ENCODE data around the gene SLC4A5.
A peak's percentile ranks its signal among the peaks of the same experiment; 100 is the strongest.

The SLC4A5 gene

DNA sequence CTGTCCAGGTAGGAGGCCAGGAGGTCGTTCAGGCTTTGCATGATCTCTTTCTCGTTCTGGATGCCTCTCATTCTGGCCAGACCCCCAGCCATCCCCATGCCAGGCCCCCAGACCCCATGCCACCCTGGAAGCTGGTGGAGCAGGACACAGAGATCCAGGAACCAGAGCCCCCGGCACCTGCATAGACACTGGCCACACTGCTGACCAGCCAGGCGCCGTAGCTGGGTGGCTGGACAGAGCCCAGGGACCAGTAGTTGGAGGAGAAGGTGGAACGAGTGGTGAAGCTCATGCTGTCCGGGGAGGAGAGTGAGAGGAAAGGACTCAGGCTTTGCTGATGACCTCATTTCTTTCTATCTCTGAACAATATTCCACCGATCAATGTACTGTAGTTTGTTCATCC is 35.5 kb downstream of the SLC4A5 start:
- DNase-seq = no peak

DNA sequence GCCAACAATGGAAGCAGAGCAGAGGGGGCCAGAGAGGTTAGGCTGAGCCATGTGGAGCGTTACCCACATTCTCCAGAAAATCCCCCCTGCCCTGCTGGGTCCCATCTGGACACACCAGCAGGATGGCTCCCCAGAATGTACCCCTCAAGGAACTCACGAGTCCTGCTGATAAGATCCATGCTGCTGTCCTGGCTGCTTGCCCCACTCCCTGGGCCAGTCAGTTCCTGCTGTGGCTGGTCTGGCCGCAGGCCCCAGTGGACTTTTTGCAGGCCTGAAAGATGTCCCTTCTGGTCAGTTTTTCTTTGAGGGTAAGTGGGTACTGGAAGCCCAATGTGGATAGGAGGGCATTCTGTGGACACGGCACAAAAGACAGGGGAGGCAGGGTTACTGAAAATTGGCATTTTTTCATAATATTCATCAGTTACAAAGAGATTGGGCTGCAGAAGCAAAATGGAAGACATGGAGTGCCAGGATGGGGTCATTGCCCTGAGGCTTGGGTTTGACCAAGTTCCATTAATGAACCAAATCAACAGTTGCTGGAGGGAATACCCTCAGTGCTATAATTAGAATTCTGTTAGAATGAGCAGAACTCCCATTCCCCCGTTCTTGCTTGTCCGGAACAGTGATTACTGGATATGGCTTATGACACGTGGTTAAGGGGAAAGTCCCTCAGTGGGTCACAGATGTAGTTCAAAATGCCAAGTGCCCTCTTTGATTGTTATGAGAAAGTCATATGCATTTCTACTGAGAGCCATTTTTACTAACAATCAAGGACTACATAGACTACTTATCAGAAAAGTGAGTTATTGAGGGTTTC is 38.7 kb downstream of the SLC4A5 start:
- DNase-seq = no peak

DNA sequence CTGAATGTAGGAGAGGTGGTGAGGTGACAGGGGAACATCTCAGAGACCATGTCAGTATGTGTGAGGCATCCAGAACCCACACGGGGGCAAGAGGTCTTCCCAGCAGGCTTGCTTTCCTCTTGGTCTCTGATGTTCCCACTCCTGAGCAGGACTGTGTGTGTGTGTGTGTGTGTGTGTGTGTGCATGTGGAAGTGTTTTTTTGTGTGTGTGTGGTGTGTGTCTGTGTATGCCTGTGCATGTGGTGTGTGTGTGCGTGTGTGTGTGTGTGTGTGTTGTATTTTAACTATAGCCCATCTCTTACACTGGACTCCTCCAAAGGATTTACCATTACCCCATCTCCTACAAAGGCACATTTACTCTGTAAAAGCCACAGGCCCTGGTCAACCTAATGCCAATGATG is 40.4 kb downstream of the SLC4A5 start:
- DNase-seq = no peak

DNA sequence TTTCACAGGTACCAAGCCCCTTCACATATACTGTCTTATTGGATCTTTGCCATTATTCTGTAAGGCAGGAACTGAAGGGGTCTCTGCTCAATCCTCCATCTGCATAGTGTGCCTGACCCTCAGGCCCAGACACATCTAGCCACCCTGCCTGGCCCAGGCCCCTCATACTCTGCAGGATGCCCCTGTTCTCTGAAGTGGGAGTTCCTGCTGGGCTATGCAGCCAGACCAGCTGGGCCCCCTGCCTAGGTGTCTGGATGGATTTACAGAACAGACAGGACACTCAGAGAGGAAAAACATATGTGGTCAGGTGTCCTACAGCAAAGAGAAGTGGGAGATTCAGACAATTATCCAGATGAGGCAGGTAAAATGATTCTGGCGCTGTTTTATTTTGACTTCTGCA is 42.0 kb downstream of the SLC4A5 start:
- DNase-seq = no peak

DNA sequence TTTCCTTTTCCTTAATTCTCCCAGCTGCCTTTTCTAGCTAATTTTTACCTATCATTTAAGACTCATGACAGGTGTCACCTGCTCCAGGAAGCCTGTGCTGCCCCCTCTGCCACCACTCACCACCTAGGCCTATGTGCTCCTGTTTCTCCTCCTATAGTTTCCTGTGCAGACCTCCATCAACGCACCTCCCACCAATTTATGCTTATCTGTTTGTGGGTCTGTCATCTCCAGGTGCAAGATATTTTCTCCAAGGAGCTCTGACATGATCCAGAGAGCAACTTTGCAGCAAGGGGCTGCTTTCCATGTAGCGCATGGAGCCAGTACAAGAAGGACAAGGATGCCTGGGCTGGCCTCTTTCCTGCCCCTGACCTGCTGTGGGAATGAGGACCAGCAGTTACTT is 42.7 kb downstream of the SLC4A5 start:
- no peak for DNase-seq

DNA sequence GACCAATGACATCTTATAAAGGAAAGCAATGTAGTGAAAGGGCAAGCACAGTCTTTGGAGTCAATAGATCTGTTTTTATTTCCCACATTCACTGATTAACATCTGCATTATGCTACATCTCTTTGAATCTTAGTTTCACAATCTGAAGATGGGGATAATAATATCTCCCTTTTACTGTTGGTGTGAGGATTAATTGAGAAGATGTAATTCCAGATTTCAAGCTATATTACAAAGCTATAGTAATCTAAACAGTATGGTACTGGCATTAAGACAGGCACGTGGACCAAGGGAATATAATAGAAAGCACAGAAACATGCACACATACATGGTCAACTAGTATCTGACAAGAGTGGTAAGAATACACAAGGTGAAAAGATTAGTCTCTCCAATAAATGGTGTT is 45.3 kb downstream of the SLC4A5 start:
- DNase-seq = no peak

DNA sequence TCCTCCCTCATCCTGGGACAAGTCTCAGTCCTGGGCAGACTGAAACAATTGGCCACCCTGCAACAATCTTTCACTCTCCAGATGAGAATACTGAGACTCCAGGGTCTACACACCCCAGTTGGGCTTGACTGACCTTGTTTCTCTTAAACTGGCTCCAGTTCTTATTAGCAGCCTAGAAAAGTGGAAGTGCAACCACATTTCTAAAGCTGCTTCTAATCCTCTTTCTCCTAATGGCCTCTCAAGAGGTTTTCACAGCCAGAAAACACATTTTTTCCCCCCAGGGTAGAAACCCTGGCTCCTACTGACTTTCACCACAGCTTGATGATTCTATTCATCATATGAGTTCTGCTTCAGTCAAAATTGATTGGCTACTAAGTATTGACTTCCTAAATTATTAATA is 45.8 kb downstream of the SLC4A5 start:
- no peak for DNase-seq

DNA sequence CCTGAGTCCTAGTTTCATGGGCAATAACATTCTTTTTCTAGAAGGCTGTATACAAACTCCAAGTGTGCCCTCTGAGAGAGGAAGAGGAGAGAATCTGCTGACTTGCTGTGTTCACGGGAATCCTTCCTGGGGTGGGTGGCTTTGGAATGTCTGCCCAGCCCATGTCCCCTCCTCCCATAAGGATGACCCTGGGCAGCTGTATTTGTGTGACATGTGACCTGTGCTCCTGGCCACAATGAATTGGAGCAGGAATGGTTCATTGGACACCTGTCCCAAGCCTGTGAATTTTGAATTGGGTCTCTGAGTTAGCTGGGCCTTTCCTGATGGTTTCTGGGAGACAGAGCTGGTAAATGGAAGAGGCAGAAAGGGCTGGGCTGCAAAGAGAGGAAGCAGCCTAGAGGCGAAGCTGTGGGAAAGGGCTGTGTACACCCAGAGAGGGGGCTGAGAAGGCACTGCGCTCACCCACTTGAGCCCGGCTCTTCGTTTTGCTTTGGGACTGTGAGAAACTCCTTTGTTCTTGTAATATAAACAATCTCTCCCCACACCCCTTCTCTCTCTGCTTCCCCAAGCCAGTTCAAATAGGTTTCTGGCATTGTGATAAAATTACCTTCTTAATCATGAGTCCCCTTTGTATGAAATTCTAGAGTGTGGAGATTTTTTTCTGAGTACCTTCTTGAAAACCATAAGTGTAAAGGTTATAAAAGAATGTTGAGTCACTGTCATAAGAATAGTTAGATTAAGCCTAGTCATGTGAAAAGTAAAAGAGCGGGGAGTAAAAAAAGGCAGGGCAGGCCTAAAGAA is 49.8 kb downstream of the SLC4A5 start:
- DNase-seq = no peak

DNA sequence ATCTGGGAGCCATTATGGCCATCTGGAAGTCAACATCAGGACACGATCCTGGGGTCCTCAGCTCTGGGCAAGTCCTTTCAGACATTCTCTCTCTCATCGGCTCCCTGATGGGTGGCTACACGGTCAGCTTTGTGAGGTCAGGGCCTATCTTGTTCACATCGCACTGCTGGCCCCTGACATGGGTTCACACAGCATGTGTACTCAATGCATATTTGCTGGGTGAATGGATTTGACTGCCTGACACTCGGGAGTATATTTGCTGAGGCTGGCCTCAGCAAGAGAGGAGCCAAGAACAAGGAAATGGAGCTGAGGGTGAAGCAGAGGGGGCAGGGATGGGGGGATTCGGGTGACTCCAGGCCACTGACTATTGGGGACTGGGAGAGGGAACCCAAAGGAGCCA is 50.5 kb downstream of the SLC4A5 start:
- DNase-seq = no peak

DNA sequence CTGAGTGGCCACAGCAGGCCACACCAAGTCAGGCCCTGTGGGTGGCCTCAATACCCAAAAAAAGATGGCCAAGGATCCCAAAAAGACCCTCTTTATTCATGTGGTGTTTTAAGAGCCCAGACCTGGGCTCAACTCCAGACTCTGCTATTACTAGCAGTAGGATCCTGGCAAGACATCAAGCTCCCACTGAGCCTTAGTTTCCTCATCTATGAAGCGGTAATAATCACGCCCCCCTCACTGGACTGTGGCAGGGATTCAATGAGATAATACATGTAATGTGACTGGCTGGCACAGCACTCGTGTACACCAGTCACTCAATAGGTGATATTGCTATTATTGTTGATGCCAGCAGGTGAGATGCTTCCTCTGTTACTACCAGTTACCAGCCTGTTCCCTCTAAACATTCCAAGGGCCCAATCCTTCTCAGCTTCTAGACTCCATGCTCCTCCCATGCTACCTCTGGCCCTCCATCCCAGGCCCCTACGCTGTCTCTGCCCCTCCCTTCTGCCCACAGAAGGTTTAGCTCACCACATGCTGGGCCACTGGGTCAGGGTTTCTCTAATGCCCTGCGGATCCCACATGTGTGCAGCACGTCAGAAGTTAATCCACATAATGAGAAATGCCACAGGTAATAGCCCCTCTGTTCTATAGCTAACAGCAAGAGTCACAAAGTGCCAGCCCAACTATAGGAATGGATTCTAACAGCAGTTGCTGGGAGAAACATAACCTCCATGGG is 51.2 kb downstream of the SLC4A5 start:
- no peak for DNase-seq

DNA sequence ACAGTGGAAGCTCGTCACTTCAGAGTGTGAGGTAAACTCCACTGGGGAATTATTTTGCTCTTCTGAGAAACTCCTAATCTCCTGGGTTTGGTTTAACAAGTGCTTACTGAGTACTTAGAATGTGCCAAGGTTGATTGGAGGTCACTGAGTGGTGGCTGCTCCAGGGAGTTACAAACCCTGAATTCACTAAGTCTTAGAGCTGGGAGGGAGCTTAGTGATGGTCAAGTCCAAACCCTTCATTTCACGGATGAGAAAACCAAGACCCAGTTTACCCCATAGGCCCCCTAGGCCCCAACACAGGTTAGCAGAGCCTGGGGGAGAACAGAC is 52.0 kb downstream of the SLC4A5 start:
- no peak for DNase-seq

DNA sequence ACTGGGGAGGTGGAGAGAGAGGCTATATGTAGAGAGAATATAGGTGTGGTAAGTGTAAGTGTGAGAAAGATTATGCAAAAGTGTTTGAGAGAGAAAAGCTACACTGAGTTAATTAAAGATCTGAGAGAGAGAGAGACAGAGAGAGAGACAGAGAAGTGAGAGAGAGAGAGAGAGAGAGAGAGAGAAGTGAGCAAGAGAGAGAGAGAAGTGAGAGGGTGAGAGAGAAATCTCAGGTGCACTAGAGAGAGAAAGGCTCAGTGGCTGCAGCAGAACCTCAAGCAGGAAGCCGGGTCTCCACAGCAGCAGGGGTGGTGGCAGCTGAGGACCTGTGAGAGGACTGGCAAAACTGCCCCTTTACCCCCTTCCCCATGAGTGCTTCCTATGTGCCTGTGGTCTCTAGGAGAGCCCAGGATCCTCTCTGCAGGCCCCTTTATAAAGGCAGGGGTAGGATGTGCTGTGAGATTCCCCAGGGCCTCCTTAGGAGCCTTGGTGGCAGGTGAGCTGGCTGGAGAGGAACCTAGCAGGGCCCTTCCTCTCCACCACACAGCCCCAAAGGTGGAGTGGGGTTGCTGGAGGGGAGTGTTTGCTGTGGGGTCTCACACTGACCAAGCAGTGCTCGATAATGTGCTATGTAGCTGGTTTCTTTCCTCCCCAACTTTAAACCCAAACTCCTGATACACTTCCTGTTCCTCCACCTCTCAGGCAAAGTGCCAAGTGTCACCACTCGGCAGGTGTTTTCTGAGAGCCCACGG is 52.6 kb downstream of the SLC4A5 start:
- DNase-seq = peak; percentile 17 to 77 (median 42)

DNA sequence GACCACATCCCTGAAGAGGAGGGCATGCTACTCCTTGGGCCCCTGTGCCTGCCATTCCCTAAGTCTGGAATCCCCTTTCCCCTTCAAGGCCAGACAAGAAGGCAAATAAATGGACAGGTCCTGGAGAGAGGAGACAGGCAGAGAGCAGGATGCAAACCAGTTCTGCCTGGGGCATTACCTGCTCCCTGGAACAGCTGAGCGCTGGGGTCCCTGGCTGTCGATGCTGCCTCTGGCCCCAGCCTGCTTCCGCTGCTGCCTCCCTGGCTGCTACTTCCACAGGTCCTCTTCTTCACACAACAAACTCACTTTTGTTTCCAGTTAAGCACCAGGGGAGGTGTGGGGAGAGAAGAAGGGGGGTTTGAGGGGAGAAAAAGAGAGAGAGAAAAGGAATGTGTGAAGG is 53.1 kb downstream of the SLC4A5 start:
- no peak for DNase-seq

DNA sequence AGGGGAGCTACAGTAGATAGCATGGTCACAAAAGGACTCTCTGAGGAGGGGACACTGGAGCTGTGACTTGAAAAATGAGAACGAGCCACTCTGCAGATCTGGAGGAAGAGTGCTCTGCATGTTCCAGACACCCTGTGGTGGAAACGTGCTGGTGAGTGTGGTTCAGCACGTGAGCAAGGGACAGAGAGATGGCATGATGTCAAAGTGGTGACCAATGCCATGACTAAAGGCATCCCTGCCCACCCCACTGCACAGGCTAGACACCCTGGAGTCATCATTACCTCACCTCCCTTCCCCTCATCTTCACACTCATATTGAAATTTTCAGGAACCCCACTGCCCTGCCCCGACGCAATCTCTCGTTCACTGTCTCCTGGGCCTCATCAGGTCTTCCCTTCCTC is 56.5 kb downstream of the SLC4A5 start:
- no peak for DNase-seq

DNA sequence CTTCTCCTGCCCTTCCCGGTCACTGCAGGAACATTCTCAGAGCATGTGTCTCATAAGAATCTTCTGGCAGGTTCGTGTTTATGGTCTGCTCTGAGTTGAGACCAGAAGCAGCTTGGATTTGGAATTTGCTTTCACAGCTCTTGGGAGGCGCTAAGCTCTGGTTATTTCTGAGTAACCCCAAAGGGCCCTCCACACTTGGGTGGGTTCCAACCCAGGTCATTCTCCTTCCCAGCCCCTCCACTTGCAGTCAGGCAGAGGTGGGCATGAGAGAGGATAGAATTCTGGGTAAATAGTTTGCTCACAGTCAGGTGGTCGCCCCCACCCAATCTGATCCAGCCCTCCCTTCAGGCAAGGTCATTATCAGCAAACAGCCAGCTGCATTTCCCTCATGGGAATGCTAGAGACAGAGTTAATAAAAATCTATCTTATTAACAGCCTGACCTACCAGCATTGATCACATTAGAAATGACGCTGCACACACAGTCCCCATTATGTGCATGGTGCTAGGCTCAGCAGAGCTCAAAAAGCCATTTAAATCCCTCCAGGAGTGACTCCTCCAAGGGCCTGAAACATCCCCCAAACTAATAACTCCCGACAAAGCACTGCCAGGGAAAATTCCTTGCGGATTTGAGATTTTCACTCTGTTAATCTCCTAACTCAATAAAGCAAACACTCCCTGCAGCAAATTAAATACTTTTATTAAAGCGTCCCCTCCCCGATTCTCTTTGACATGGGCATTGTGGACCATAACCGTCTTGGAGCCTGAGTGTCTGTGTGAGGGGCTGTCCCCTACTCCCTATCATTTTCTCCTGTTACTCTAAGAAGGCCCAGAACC is 61.9 kb downstream of the SLC4A5 start:
- DNase-seq = no peak

DNA sequence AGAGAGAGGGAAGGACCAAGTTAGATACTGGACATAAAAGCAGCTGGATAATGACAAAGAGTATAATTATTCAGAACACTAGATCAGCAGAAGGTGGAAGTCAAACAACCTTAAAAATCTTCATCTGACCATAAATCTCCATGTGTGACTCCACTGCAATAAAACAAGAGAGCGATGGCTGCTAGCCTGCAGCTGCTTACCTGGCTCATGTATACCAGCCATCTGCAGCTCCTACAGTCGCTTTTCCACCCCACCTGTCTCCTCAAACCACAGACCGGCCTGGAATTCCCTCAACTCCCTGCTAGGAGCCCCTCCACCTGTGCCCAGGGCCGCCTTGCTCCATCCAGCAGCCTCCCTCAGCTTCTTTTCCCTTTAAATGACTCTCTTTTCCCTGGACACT is 64.5 kb downstream of the SLC4A5 start:
- DNase-seq = no peak

DNA sequence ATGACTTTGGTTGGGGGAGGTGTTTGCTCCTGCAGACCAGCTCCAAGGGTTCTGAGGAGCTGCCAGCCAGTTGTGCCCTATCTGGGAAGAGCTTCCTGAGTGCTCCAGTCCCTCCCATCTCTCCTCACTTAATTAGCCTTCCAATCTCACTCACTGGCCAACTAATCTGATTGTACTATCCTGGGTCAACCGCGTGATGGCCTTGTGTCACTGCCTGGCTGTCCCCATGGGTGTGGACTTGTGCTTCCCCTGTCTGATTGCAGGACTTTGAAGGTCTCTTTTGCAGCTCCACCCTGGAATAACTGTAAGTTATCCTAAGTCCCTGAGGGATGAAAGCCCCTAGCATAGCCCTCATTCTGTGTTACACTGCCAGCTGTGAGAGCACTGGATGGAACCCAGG is 65.0 kb downstream of the SLC4A5 start:
- no peak for DNase-seq

DNA sequence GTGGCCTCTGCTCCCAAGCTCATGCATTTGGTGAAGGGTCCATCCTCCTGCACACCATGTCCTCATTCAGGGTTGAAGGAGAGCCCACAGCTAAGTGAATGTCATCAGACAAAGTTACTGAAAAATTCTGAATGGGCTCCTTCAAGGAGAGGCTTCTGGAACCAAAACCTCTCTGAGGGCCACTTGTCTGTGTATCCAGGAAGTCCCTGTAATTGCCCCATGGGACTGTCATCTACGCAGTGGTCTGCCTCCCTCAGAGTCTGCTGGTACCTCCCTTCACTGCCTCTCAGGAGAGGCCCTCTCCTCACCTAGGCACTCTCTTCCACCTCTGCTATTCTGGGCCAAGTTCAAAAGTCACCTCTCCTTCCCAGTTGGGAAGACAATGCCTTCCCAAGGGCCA is 68.0 kb downstream of the SLC4A5 start:
- DNase-seq = no peak

DNA sequence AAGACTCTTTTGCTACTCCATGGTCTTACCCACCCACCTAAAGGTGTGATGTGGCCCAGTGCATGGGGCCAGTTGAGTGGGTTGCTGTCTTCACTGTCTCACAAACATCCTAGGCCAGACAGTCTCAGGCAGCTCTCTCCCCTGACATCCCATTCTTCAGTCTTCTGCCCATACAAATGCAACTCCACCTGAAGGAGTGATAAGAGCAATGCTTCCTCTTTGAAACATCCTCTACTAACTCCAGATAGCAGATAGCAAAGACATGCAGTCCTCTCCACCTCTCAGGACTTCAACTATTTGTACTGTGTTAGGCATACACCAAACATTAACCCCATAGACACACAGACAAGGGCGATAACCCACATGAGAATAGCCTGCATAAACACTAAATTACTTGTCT is 73.5 kb downstream of the SLC4A5 start:
- DNase-seq = no peak

DNA sequence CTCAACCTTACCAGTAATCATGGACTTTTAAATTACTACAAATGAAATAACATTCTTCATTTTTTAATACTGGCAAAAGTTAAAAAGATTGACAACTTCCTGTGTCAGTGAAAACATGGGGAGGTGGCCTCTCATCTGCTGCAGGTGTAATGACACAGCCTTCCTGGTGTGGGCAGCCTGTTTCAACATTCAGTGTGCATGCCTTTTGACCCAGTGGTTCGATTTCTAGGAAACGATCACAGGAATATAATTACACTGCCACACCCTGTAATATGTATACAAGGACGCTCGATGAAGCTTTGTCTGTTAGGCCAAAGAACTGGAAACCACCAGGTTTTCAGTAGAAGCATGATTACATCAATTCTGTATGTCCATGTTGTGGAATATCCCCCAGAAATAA is 76.1 kb downstream of the SLC4A5 start:
- peak; percentile 8 to 68 (median 57) for DNase-seq

DNA sequence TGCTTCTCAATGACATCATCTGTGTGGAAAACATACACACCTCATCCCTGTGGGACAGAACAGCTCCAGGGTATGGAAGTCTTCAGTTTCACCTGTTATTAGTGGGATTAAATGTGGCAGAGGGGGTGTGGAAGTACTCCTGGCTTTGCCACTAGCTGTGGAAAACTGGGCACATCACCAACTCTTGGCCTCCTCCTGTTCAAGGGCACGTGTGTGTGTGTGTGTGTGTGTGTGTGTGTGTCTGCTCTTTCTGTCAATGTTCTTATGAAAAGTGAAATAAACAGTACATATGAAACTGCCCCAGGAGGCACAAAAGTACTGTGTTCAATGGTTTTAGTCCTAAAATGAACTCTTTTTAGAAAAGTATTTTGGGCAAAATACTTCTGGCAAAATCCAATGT is 78.9 kb downstream of the SLC4A5 start:
- no peak for DNase-seq

DNA sequence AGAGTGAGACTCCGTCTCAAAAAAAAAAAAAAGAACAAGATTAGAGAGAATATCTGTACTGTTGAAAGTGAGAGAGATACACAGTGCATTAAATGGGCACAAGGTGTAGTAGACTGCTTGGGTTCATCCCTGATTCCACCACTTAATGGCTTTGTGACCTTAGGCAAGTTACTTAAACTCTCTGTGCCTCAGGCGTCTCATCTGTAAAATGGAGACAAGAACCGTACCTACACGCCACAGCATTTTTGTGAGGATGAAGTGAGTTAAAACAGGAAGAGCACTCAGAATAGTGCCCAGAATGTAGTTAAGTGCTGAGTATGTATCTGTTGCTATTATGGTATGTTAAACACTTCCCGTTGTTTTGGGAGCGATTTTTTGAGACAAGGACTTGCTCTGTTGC is 80.5 kb downstream of the SLC4A5 start:
- DNase-seq = no peak
